SIG-M5 treated with dmso at 0.1 percent for 504 hours (cell line): ENCODE results near the gene GOLGA8S.
"Not testable (repeated sequence)": the region's sequence is repeated elsewhere in the genome, so short reads cannot be mapped to it uniquely, and the experiment has no call there.

ENCODE experiments used
- DNase-seq: peaks from one replicate; lab custom pipeline; 2025; ENCODE audit not compliant: unreplicated experiment; lab: John Stamatoyannopoulos, UW

The GOLGA8S gene

GRCh38 chr15:23354448-23354847, at the start of gene GOLGA8S:
Gene GOLGA8S (plus strand): TSS chr15:23354748. CDS start chr15:23354810, 62 bp downstream.
- not testable (repeated sequence) for DNase-seq

- DNase-seq = not testable (repeated sequence)
These were observed 49.7 kb upstream of the GOLGA8S start for GRCh38 chr15:23304805-23305204.

GRCh38 chr15:23305921-23306320, 48.6 kb upstream of the GOLGA8S start:
- DNase-seq = not testable (repeated sequence)

- not testable (repeated sequence) for DNase-seq
These were observed 43.3 kb upstream of the GOLGA8S start for GRCh38 chr15:23311233-23311632.

DNA sequence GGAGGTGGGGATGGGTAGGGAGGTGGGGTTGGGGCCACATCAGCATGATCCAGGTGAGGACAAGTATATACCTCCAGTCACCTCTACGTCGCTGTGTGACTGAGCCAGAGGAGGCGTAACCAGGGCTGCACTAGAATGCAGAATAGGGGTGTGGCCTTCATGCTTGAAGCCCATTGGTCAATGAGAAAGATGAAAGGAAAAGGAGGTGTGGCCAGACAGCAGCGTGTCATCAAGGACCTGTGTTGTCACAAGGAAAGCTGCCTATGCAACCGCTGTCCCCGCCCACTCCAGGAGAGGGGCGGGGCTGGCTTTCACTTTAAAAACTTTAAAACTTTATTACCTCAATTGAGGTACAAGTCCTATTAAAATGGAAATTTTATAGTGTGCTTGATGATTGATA, 20.5 kb upstream of the GOLGA8S start, which contains the start of gene GOLGA6L26:
Gene GOLGA6L26, minus strand, starts transcription at position 101 of the 400 bp plus-strand sequence. Its CDS starts 61 bp downstream, at position 40.
- DNase-seq = not testable (repeated sequence)

GRCh38 chr15:23362622-23363021, 8.1 kb downstream of the GOLGA8S start:
- DNase-seq = not testable (repeated sequence)

- DNase-seq = not testable (repeated sequence)
These were observed 9.7 kb downstream of the GOLGA8S start for GRCh38 chr15:23364261-23364660.

DNA sequence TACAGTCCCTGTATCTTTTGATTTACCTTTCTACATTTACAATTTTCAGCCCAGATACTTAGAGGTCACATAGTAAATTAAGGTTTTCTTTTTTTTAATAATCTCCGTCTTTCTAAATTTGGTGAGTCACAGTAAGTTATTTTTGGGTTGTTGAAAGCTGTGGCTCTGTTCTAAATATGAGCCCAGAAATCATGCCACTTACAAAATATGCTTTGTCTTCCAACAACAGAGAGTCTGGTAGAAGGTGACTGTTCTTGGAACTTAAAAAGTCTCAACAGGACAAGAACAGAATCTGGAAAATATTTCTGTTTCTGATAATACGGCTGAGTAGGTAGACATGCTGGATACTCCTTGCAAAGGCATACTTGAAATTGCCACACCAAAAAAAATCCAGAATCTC, 16.0 kb downstream of the GOLGA8S start:
- no peak for DNase-seq

- DNase-seq = not testable (repeated sequence)
These were observed 16.6 kb downstream of the GOLGA8S start for GRCh38 chr15:23371134-23371533.

DNA sequence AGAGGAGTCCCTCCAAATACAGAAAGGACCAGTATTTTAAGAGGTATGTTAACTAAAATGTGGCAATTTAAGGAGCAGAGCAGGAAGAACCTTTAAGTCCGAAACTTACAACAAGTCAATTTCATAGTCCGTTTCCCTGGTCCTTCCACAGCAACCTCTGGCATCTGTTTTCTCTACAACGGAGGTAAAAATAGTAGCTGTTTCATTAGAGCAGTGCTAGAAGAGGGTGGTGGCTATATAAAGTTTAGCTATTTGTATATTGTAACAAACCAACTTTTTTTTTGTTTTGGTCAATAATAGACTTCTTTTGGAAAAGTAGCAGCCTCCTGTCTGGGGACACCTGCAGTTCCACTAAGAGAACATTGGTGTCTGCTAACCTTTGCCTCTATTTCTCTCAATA, 17.3 kb downstream of the GOLGA8S start:
- not testable (repeated sequence) for DNase-seq

GRCh38 chr15:23372284-23372683, 17.7 kb downstream of the GOLGA8S start:
- DNase-seq = no peak

DNA sequence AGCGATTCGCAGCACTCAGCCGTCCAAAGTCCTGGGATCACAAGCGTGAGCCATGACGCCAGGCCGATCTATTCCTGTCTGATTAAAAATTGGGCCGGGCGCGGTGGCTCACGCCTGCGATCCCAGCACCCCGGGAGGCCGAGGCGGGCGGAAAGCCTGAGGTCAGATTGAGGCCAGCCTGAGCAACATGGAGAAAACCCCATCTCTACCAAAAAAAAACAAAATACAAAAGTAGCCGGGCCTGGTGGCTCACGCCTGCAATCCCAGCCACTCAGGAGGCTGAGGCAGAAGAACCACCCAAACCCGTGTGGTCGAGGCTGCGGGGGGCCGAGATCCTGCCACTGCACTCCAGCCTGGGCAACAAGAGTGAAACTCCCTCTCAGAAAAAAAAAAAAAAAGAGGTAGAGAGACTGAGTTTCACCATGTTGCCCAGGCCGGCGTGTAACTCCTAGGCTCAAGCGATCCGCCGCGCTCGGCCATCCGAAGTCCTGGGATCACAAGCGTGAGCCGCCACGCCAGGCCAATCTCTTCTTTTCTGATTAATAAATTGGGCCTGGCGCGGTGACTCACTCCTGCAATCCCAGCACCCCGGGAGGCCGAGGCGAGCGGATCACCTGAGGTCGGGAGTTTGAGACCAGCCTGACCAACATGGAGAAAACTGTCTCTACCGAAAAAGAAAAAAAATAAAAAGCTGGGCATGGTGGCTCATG, 18.5 kb downstream of the GOLGA8S start:
- DNase-seq = not testable (repeated sequence)

DNA sequence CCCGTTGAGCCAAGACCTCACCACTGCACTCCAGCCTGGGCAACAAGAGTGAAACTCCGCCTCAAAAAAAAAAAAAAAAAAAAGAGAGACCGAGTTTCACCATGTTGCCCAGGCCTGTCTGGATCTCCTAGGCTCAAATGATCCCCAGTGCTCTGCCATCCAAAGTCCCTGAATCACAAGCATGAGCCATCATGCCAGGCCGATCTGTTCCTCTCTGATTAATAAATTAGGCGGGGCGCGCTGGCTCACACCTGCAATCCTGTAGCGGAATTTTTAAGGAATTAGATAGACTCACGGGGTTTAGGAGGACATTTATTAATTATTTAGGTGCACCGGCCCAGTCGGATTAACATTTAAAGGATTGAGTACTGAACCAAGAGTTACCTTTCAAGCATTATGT, 19.7 kb downstream of the GOLGA8S start:
- DNase-seq = not testable (repeated sequence)

- DNase-seq = not testable (repeated sequence)
These were observed 24.4 kb downstream of the GOLGA8S start for GRCh38 chr15:23378946-23379345.

- DNase-seq = not testable (repeated sequence)
These were observed 26.2 kb downstream of the GOLGA8S start for GRCh38 chr15:23380700-23381099.

GRCh38 chr15:23381192-23381591, 26.6 kb downstream of the GOLGA8S start:
- DNase-seq = not testable (repeated sequence)

- no peak for DNase-seq
These were observed 29.8 kb downstream of the GOLGA8S start for GRCh38 chr15:23384371-23384770.

GRCh38 chr15:23385886-23386430, 31.4 kb downstream of the GOLGA8S start:
- DNase-seq = no peak

DNA sequence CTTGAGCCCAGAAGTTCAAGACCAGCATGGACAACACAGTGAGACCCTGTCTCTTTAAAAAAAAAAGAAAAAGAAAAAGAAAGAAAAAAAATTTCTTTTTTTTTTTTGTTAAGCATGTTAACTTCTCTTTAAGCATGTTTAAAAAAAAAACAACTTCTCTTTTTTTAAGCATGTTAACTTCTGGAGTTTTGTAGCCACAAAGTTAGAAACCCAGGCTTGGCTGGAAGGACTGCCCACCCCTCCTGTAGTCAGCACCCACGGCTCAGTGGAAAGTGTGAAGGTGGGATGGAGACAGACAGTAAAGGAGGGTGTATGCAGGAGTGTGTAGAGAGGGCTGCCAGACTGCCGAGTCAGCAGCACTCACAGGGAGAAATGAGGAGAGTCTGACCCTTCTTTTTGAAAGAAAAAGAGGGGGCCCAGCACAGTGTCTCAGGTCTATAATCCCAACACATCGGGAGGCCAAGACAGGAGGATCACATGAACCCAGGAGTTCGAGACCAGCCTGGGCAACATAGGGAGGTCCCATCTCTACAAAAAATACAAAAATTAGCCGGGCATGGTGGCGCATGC, 33.2 kb downstream of the GOLGA8S start:
- no peak for DNase-seq

- DNase-seq = no peak
These were observed 40.6 kb downstream of the GOLGA8S start for GRCh38 chr15:23395030-23395692.

DNA sequence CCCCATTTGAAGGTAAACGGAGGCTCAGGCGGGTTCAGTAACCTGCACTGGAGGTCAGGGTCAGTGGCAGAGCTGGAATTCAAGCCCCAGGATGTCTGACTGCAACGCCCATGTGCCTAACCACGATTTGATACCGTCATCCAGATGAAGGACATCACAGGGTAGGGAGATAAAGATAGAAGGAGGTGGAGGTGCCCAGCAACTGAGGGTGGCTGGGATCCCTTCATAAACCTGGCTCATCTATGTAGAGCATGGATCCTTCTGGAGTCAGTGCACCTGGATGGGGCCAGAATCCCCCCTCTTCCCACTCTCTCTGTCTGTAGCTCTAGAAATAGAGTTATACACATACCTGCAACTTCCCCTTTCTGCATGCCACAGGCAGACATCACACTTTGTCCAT, 41.3 kb downstream of the GOLGA8S start:
- DNase-seq = no peak

DNA sequence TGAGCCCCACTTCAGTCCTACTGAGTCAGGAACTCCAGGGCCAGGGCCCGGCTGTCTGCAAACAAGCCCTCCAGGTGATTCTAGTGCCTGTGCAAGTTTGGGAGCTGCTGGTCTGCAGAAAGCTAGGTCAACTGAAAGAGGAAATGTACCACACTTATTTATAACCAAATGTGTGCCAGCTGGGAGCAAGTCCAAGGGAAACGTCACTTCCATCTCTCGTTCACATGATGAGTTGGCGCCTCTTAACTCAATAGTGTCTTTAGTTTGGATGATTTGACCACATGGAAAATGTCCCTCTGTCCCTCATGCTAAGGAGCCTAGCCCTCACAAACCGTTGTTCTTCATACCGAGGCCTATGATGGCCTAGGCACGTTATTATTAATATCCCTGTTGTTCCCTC, 43.2 kb downstream of the GOLGA8S start:
- DNase-seq = no peak
